ENCODE measurements around the gene HSPA12B.

HSPA12B gene, protein sequence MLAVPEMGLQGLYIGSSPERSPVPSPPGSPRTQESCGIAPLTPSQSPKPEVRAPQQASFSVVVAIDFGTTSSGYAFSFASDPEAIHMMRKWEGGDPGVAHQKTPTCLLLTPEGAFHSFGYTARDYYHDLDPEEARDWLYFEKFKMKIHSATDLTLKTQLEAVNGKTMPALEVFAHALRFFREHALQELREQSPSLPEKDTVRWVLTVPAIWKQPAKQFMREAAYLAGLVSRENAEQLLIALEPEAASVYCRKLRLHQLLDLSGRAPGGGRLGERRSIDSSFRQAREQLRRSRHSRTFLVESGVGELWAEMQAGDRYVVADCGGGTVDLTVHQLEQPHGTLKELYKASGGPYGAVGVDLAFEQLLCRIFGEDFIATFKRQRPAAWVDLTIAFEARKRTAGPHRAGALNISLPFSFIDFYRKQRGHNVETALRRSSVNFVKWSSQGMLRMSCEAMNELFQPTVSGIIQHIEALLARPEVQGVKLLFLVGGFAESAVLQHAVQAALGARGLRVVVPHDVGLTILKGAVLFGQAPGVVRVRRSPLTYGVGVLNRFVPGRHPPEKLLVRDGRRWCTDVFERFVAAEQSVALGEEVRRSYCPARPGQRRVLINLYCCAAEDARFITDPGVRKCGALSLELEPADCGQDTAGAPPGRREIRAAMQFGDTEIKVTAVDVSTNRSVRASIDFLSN

DNA sequence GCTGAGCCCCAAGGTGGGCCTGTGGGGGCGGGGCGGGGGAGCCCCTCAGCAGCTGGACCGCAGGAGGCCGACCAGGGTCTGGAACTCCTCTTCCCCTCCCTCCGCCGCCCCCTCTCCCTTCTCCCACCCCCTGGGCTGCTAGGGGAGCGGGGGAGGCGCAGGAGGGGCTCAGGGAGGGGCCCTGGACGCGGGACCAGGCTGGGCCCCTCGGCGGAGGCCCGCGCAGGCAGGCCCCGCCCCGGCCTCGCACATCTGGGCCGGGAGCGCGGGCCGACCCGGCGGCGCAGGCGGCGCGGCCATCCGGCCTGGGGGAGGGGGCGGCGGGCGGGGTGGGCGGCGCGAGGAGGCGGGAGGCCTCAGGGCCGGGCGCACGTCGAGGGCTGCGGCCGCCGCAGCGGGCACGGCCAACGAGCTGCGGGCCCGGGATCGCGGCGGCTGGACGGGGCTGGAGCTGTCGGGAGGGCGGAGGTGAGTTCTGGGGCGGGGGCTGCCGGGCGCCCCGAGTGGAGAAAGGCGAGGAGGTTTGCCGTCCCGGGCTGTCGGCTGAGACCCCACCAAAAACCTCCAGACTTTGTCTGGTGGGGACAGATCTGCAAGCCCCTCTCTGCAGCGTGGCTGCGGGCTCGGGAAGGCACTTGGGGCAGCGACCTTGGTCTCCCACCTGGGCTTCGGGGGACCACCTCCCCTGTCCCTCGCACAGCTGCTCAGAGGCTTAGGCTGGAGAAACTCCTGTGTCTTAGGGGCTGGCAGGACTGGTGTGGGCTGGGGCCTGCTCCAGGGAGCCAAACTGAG lies at the start of gene HSPA12B:
Gene HSPA12B, plus strand, starts transcription at position 359 of the 792 bp plus-strand sequence. CDS start 5,990 bp downstream, outside the sequence.
- DNase-seq, result no peak

GRCh38 chr20:3685341-3685740 lies 47.1 kb upstream of the HSPA12B start:
- no peak for DNase-seq

- no peak for DNase-seq
These were observed 46.1 kb upstream of the HSPA12B start for GRCh38 chr20:3686421-3686820.

DNA sequence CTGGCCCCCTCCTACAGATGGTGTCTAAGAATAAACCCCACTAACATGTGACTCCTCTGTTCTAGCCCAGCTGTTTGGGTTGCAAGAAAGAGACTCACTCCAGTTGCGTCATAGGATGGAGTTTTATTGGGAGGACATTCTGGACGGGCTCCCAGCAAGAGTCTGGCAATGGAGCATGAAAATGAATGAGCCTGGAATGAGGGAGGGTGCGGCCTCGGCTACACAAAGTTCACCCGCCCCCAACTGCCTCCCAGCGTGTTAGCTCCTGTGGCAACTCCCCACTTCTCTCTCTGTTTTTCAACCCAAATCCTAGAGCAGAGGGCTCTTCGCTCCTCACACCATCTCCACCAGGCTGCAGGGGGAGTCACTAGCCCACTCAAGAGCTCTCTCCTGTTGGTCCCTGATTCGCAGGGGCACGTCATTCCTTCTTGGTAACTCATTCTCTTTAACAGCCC lies 45.6 kb upstream of the HSPA12B start:
- DNase-seq, result no peak

DNA sequence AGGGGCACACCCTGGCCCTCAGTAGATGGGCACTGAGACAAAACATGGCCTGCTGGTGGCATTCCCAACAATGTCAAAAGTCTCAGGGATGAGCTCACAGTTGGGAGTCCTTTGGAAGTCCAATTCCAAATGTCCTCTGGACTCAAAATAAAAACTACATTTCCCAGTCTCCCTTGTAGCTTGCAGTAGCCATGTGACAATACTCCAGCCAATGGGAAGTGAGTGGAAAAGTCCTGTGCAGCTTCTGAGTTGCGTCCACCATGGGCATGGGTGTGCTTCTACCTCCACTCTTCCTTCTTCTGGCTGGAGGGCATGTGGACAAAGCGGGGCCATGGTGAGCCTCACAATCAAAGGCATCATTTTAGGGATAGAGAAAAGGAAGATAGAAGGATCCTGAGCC lies 44.8 kb upstream of the HSPA12B start:
- no peak for DNase-seq

DNA sequence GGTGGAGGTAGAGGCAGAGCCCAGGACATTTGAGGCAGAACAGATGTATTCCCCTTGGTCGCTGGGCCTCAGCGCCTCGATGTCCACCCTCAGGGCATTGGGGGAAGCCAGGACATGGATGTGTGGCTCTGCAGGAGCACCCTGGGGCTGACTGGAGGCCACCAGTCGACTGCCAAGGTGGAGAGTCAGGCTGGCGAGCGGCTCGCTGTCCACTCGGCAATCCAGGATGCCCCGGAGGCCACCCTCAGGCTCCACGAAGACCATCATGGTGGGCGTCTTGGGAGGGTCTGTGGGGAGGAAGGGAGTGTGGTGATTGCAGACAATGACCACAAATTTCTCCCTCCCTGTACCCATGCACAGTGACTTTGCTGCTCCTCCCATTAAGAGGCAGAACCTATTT lies 42.5 kb upstream of the HSPA12B start:
- DNase-seq, result no peak

- DNase-seq, result no peak
These were observed 42.1 kb upstream of the HSPA12B start for GRCh38 chr20:3690413-3690812.

- DNase-seq, result no peak
These were observed 41.2 kb upstream of the HSPA12B start for GRCh38 chr20:3691306-3691705.

- DNase-seq, result no peak
These were observed 40.6 kb upstream of the HSPA12B start for GRCh38 chr20:3691897-3692296.

- DNase-seq, result no peak
These were observed 39.7 kb upstream of the HSPA12B start for GRCh38 chr20:3692706-3693294.

- no peak for DNase-seq
These were observed 39.1 kb upstream of the HSPA12B start for GRCh38 chr20:3693376-3693775.

- DNase-seq, result no peak
These were observed 37.6 kb upstream of the HSPA12B start for GRCh38 chr20:3694864-3695263.

- DNase-seq, result no peak
These were observed 36.3 kb upstream of the HSPA12B start for GRCh38 chr20:3696200-3696599.

DNA sequence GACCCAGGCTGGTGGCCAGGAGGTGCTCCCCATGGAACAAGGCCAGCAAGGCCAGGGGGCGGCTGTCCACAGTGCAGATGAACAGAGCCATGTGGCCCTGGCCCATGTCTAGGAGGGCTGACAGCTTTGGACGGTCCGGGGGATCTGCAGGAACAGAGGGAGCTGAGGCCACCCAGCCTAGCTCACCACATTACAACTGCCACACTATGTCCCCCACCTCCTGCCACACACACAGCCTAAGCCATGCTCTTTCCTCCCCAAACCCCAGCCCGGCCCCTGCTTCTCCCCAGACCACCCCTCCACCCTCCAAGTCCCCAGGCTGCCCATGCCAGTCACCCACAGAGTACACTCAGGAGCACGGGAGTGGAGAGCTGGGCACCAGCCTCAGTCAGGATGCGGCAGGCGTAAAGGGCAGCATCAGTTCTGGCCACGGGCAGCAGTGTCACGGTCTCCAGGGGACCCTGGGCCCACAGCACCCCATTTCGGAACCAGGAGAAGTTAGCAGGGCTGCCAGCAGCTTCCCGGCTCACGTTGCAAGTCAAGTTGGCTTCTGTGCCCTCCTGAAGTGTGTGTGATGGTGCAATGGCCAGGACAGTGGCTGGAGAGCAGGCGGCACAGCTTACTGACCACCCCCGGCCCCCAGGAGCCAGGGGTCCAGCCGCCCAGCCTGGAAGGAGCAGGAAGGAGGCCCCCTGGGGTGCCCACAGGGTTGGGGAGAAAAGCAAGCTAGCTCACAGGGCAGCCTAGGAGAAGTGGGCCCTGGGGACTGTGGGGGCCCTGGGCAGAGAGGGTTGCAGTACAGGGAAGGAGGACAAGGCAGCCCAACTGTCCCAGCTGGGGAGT lies 35.5 kb upstream of the HSPA12B start:
- DNase-seq, result no peak

DNA sequence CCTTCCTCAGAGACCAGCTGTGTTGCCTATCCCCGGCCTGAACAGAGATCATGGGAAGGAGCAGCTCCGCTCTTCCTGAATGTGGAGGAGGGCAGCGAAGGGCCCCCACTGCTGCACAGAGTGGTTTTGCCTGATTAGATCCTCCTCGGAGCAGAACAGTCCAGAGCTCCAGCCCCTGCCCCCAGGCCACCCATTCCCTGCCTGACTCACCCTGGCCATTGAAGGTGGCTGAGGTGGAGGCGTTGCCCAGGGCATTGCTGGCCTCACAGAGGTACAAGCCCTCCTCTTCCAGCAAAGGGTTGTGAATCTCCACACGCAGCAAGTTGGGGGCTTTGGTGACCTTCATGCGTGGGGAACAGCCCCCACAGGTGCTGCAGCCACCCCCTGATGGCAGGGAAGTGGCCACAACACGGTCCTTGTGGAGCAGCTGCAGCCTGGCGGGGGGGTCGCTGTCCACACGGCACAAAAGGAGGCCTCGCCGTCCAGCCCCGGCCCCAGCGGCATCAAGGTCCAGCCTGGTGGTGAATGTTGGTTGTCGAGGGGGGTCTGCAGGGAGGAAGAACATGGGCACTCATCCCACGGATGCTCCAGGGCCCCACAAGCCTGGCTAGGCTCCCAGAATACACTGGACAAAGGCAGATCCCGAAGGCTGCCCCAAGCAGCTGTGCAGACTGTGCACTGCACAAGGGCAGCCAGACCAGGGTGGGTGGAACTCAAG lies 34.7 kb upstream of the HSPA12B start:
- DNase-seq, result no peak

DNA sequence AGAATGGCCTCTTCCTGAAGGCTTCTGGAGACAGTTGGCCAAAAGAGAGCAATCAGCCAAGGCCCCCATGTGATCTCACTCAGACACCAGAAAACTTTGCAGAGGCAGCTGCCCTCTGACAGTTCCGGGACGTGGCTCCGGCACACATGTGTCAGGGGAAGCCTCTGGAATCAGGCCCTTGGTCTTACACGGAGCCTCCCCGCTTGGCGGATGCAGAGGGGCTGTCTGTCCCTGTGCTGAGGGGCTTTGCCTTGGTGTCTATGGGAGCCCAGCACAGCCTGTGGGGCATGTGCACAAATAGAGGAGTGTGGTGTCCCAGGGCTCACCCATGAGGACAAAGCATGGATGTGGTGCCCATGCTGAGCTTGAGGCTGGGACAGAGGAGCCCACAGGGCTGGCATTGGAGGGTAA lies 33.9 kb upstream of the HSPA12B start:
- DNase-seq, result no peak

DNA sequence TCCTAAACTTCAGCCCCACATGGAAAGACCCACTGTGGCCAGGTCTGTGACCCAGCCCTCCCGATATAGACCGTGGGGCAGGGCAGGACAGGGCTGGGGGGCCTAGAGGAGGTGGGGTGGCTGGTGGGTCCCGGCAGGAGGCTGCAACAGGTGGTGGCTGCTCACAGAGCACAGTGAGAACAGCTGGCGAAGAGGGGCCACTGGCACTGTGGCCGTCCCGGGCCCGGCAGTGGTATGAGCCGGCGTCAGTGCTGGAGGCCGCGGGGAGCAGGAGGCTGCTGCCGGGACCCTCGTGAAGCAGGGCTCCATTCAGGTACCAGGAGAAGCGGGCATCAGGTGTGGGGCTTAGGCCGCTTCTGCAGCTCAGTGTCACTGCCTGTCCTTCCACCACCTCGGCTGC lies 33.4 kb upstream of the HSPA12B start:
- DNase-seq, result no peak

- DNase-seq, result no peak
These were observed 31.2 kb upstream of the HSPA12B start for GRCh38 chr20:3701061-3701998.

GRCh38 chr20:3702611-3703391 lies 29.7 kb upstream of the HSPA12B start:
- DNase-seq, result no peak

All from NCI-H2029 (cell line).